Measurements from ENCODE around the gene ESD. TPM values are rescaled to one million over a fixed set of nuclear protein-coding genes. Genes with fewer than 3 reads are reported as not detected.
A peak's percentile ranks its signal among the peaks of the same experiment; 100 is the strongest.

ESD gene
- total RNA-seq, 1 donor from 2014 or later = 191 TPM

DNA sequence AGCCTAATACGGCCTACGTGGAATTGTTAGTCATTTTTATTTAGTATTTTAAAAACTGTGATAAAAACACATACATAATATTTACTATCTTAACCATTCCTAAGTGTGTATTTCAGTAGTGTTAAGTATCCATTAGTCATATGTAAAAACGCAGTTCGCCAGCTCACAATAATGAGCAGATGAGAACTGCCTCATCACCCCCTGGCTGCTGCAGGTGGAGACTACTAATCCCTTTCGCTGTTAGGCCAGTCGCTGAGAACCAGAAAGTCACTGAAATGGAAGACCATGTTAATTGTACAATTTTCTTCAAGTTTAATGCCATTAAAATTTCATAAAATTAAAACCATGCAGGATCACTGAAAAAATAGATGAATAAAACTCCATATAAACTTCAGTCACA is 1.6 kb downstream of the ESD start:
- Histone ChIP-seq H3K79me2 (ENCODE audit: low read depth) (peaks cover 46% of the 10 kb centered on the region), H2AFZ (replicated peaks) (no peak overlapping the region), H3K9ac (no peak overlapping the region), H3K27ac (peak overlapping the region; percentile 2), H4K20me1 (ENCODE audit: low read depth) (peaks cover 14% of the 10 kb centered on the region), H3K27me3 (no peaks in the 10 kb centered on the region), H3K9me3 (ENCODE audit: low read depth) (no peaks in the 10 kb centered on the region), H3F3A (ENCODE audit: low read depth) (peaks cover 30% of the 10 kb centered on the region), H3K4me3 (peak overlapping the region; percentile 53), H3K4me2 (peak overlapping the region; percentile 81), H3K4me1 (peaks cover 30% of the 10 kb centered on the region), H3K36me3 (peaks cover 3% of the 10 kb centered on the region)
- Mint-ChIP-seq H3K4me1 (peaks cover 36% of the 10 kb centered on the region), H3K4me3 (peak overlapping the region; percentile 97), H3K9me3 (no peaks in the 10 kb centered on the region), H3K36me3 (peaks cover 10% of the 10 kb centered on the region), H3K27ac (no peak overlapping the region), H3K27me3 (ENCODE audit: insufficient read depth, low read depth) (no peaks in the 10 kb centered on the region)
- TF ChIP-seq EZH2phosphoT487 (IDR thresholded peaks at IDR 0.05) (no peak), CTCF (IDR thresholded peaks at IDR 0.05) (peak; percentile 41)
- DNase-seq (ENCODE audit: low spot score) = peak; percentile 59

GRCh38 chr13:46783504-46783903 is 13.5 kb downstream of the ESD start:
- Histone ChIP-seq H4K20me1 (ENCODE audit: low read depth) (no peaks in the 10 kb centered on the region), H3K79me2 (ENCODE audit: low read depth) (no peaks in the 10 kb centered on the region), H3K27me3 (no peaks in the 10 kb centered on the region), H3K36me3 (peaks cover 33% of the 10 kb centered on the region), H2AFZ (replicated peaks) (no peak overlapping the region), H3K27ac (no peak overlapping the region), H3K4me2 (no peak overlapping the region), H3K4me3 (no peak overlapping the region), H3K9ac (no peak overlapping the region), H3K4me1 (no peaks in the 10 kb centered on the region), H3F3A (ENCODE audit: low read depth) (no peaks in the 10 kb centered on the region), H3K9me3 (ENCODE audit: low read depth) (no peaks in the 10 kb centered on the region)
- peaks cover 25% of the 10 kb centered on the region for H3K36me3 Mint-ChIP-seq
- DNase-seq (ENCODE audit: low spot score) = no peak
- no peak for TF ChIP-seq EZH2 (IDR thresholded peaks at IDR 0.05)
- TF ChIP-seq EZH2phosphoT487 (IDR thresholded peaks at IDR 0.05) = no peak
- TF ChIP-seq CTCF (IDR thresholded peaks at IDR 0.05) = no peak
- no peaks in the 10 kb centered on the region for H3K27me3 Mint-ChIP-seq (ENCODE audit: insufficient read depth, low read depth)
- H3K27ac Mint-ChIP-seq = no peak overlapping the region
- no peak overlapping the region for H3K4me3 Mint-ChIP-seq
- no peaks in the 10 kb centered on the region for H3K9me3 Mint-ChIP-seq
- H3K4me1 Mint-ChIP-seq = peaks cover 6% of the 10 kb centered on the region

- Histone ChIP-seq H3K36me3 (peaks cover 33% of the 10 kb centered on the region), H3K27ac (no peak overlapping the region), H3F3A (ENCODE audit: low read depth) (no peaks in the 10 kb centered on the region), H3K4me2 (no peak overlapping the region), H4K20me1 (ENCODE audit: low read depth) (no peaks in the 10 kb centered on the region), H3K4me3 (no peak overlapping the region), H2AFZ (replicated peaks) (no peak overlapping the region), H3K9ac (no peak overlapping the region), H3K9me3 (ENCODE audit: low read depth) (no peaks in the 10 kb centered on the region), H3K27me3 (no peaks in the 10 kb centered on the region), H3K4me1 (no peaks in the 10 kb centered on the region), H3K79me2 (ENCODE audit: low read depth) (no peaks in the 10 kb centered on the region)
- TF ChIP-seq EZH2phosphoT487 (IDR thresholded peaks at IDR 0.05) = no peak
- no peak for TF ChIP-seq CTCF (IDR thresholded peaks at IDR 0.05)
- TF ChIP-seq EZH2 (IDR thresholded peaks at IDR 0.05) = no peak
- DNase-seq (ENCODE audit: low spot score) = no peak
- no peak overlapping the region for H3K27ac Mint-ChIP-seq
- no peaks in the 10 kb centered on the region for H3K27me3 Mint-ChIP-seq (ENCODE audit: insufficient read depth, low read depth)
- H3K9me3 Mint-ChIP-seq = no peaks in the 10 kb centered on the region
- no peak overlapping the region for H3K4me3 Mint-ChIP-seq
- peaks cover 6% of the 10 kb centered on the region for H3K4me1 Mint-ChIP-seq
- H3K36me3 Mint-ChIP-seq = peaks cover 24% of the 10 kb centered on the region
Measured at GRCh38 chr13:46782691-46783090, 14.3 kb downstream of the ESD start.

Data from neural progenitor cell (in vitro differentiated cells).